ENCODE results near the gene MMAB. TPM values are rescaled to one million over a fixed set of nuclear protein-coding genes. Genes with fewer than 3 reads are reported as not detected.
A peak's percentile ranks its signal among the peaks of the same experiment; 100 is the strongest.

Gene MMAB
- total RNA-seq, 2 donors from 2014 or later, result 17.8 to 22.2 TPM

DNA sequence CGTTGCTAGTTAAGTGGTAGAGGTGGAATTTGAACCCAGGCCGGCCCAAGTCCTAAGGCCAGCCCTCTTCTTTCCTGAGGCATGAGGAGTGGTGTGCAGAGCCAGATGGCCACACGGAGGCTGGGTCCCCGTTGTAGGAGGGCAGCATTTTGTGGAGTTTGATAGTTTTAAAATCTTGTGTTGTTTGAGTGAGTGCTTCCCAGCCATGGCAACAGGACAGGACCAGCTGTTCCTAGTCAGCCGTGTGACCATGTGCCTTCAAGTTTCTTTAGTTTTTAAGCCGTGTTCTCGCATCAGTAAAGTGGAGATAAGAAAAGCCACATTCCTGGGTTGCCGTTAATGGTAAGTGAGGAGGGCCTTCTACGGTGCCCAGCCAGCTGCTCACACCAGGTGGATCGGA is 51.5 kb downstream of the MMAB start:
- no peaks in the 10 kb centered on the region for H3K4me1 Mint-ChIP-seq
- no peak overlapping the region for H3K27ac Mint-ChIP-seq
- no peak for ATAC-seq (replicated peaks)
- no peaks in the 10 kb centered on the region for H3K27me3 Mint-ChIP-seq
- peaks cover 85% of the 10 kb centered on the region for H3K36me3 Mint-ChIP-seq (ENCODE audit: low read depth)
- no peaks in the 10 kb centered on the region for H3K9me3 Mint-ChIP-seq
- no peak overlapping the region for H3K4me3 Mint-ChIP-seq

DNA sequence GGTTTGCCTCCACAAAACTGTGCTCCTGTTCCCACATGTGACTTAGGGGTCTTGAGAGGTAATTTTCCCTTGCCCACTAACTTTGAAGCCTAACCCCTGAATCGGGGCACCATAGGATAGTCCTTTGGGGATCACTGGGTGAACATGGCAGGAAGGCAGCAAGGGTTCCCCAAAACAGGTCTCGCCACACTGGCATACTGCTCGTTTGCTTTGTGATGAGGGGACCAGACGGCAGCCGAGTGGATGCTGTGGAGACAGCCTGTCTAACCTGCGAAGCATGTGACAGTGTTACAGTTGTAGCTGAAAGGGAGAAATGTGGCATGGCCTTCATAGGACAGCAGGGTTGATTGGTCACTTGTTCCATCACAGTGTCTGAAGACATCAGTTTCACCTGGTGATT is 53.5 kb downstream of the MMAB start:
- H3K9me3 Mint-ChIP-seq, result no peaks in the 10 kb centered on the region
- no peak overlapping the region for H3K4me3 Mint-ChIP-seq
- H3K36me3 Mint-ChIP-seq (ENCODE audit: low read depth), result peaks cover 82% of the 10 kb centered on the region
- H3K27ac Mint-ChIP-seq, result no peak overlapping the region
- ATAC-seq (replicated peaks), result no peak
- no peaks in the 10 kb centered on the region for H3K27me3 Mint-ChIP-seq
- no peaks in the 10 kb centered on the region for H3K4me1 Mint-ChIP-seq

DNA sequence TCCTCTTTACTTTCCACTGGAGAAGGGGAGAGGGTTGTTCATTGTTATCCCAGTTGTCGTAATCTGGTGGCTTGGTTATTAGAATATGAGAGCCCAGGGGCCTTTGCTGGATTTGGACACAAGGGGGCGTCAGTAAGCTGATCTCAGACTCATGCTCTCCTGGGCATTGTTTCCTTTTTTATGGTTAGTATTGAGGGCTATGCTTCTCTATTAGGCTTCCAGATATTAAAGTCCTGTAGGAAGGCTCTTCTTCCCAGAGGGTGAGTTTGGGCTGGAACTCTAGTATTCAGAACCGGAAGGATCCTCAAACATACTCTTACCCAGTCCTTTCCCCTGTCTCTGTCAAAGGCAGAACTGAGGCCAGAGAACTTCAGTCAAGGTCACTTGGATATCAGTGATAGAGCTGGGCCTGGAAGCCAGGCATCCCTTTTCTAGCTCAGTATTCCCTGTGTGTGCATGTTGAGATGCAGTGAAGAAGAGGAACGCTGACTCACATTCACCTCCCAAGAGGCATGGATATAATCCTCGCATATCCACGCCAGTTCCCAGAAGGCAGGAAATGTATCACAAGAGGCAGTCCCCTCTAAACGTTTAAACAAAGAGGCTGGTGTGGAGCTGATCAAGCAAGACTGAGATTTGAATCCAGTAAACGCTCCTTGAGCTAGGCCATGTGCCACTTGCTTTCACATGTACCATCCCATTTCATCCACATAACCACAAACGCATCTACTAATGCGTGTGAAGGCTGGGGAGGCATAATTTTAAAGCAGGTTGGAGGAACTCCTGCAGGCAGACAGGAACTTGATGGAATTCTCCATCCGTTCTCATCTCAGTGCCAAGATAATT is 54.3 kb downstream of the MMAB start:
- H3K9me3 Mint-ChIP-seq, result no peaks in the 10 kb centered on the region
- peaks cover 86% of the 10 kb centered on the region for H3K36me3 Mint-ChIP-seq (ENCODE audit: low read depth)
- H3K4me3 Mint-ChIP-seq, result no peak overlapping the region
- H3K27me3 Mint-ChIP-seq, result no peaks in the 10 kb centered on the region
- H3K27ac Mint-ChIP-seq, result no peak overlapping the region
- peak; percentile 40 for ATAC-seq (replicated peaks)
- H3K4me1 Mint-ChIP-seq, result no peaks in the 10 kb centered on the region

DNA sequence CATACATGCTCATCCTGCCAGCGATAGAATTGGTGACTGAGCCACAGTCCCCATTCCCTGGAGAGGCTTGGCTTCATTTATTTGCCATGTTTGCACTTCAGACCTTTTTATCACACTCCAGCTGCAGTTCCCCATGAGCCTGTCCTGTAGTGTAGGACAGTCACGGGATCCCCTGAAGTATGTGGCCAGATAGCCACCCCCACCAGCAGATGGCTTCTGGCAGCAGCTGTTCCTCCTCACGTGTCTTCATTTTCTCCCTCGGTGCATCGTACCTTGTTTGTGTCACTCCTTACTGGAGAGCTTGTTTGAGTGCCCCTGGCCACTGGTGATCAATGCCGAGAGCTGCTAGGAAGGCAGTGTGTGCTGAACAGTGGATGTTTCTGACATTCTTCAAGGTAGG is 55.7 kb downstream of the MMAB start:
- no peak for ATAC-seq (replicated peaks)
- H3K4me3 Mint-ChIP-seq, result no peak overlapping the region
- no peak overlapping the region for H3K27ac Mint-ChIP-seq

DNA sequence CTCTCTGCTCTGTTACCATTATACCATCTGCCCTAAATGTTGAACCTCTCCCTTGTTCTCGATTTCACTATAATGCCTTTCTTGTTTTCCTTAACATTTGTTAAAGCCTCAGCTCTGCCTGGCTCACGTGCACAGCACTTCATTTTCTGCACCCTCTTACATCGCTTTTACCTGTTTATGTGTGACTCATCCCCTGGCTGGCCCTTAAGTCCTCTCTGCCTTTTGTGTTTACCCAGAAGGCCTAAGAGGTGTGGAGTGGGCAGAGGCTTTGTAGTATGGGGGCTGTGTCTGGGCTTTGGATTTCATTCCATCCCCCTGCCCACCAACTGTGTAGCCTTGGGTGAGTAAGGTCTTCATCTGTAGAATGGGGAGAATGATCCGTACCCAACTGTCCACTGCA is 59.3 kb downstream of the MMAB start:
- H3K27me3 Mint-ChIP-seq, result no peaks in the 10 kb centered on the region
- no peak for ATAC-seq (replicated peaks)
- H3K4me1 Mint-ChIP-seq, result no peaks in the 10 kb centered on the region
- no peaks in the 10 kb centered on the region for H3K9me3 Mint-ChIP-seq
- peaks cover 92% of the 10 kb centered on the region for H3K36me3 Mint-ChIP-seq (ENCODE audit: low read depth)
- H3K4me3 Mint-ChIP-seq, result no peak overlapping the region
- H3K27ac Mint-ChIP-seq, result no peak overlapping the region

More for the DNA sequence above, 55.7 kb downstream of the MMAB start:
- no peaks in the 10 kb centered on the region for H3K4me1 Mint-ChIP-seq
- H3K9me3 Mint-ChIP-seq, result no peaks in the 10 kb centered on the region
- peaks cover 89% of the 10 kb centered on the region for H3K36me3 Mint-ChIP-seq (ENCODE audit: low read depth)
- H3K27me3 Mint-ChIP-seq, result no peaks in the 10 kb centered on the region

DNA sequence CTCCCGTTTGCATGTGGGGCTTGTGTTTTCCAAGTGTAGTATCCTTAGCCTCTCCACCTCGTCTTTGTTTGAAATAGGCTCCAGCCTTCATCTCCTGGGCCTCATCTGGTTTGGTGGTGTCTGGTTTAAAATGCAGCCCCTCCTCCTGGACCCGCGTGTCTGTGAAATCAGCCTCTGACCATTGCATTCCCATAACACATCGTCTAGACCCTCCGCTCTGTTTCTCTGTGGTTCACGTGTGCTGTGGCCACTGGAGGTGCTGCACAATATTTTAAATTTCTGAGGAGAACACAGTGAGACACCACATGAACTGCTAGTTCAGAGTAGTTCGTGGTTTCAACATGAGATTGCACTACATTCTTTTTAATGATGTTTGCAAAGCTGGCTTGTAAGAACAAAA is 60.3 kb downstream of the MMAB start:
- ATAC-seq (replicated peaks), result no peak
- Mint-ChIP-seq H3K36me3 (ENCODE audit: low read depth) (peaks cover 91% of the 10 kb centered on the region), H3K27ac (no peak overlapping the region), H3K4me3 (no peak overlapping the region), H3K4me1 (no peaks in the 10 kb centered on the region), H3K9me3 (no peaks in the 10 kb centered on the region), H3K27me3 (no peaks in the 10 kb centered on the region)

DNA sequence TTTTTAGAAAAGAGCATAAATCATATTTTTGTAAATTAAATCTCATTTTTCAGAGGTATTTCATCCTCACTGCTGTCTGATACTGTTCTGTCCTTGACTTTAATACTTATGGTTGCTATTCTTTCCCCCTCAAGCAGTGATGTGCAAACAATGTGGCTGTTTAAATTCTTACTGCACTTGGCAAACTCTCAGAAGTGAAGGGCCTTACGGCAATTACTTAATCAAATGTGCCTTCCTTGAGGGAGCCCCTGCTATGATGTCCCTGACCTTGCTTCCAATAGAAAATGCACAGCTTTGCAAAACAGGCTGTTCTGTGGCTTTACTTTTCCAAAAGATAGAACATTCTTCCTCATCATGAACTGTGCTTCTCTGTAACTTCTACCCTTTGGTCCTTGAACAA is 60.7 kb downstream of the MMAB start:
- no peak for ATAC-seq (replicated peaks)
- Mint-ChIP-seq H3K27ac (no peak overlapping the region), H3K27me3 (no peaks in the 10 kb centered on the region), H3K9me3 (no peaks in the 10 kb centered on the region), H3K4me1 (no peaks in the 10 kb centered on the region), H3K36me3 (ENCODE audit: low read depth) (peaks cover 91% of the 10 kb centered on the region), H3K4me3 (no peak overlapping the region)

DNA sequence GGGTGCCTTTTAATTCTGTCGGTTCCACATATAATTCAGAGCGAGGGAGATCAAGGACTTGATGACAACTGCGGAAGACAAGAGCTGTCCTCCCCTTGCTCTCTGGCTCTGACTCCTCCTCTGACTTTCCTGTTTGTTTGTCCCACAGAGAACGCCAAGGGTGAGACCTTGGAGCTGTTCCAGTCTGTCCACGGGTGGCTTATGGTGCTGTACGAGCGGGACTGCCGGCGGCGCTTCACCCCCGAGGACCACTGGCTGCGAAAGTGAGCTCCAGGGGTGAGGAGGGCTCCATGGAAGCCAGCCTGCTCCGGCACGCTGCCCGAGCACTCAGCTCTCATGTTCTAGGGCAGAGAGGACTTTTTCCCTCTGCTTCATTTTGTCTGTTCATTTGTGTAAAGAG is 63.1 kb downstream of the MMAB start:
- no peaks in the 10 kb centered on the region for H3K9me3 Mint-ChIP-seq
- H3K4me3 Mint-ChIP-seq, result no peak overlapping the region
- H3K27ac Mint-ChIP-seq, result no peak overlapping the region
- H3K36me3 Mint-ChIP-seq (ENCODE audit: low read depth), result peaks cover 91% of the 10 kb centered on the region
- H3K4me1 Mint-ChIP-seq, result no peaks in the 10 kb centered on the region
- H3K27me3 Mint-ChIP-seq, result no peaks in the 10 kb centered on the region
- ATAC-seq (replicated peaks), result no peak

DNA sequence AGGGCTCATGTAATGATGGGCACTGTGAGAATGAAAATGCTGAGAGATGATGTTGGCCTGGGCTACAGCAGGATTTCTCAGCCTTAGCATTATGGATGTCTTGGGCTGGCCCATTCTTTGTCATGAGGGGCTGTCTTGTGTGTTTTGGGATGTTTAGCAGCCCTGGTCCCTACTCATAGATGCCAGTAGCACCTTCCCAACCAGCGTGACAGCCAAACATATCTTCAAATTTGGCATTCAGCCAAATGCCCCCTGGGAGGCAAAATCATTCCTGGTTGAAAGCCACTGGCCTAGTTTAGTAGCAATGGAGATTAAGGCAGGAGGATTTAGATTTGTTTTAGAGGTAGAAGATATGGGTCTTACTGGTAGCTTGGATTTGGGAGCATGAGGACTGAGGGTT is 69.2 kb downstream of the MMAB start:
- H3K9me3 Mint-ChIP-seq, result no peaks in the 10 kb centered on the region
- no peaks in the 10 kb centered on the region for H3K4me1 Mint-ChIP-seq
- ATAC-seq (replicated peaks), result no peak
- peak overlapping the region; percentile 11 for H3K27ac Mint-ChIP-seq
- peaks cover 97% of the 10 kb centered on the region for H3K36me3 Mint-ChIP-seq (ENCODE audit: low read depth)
- H3K4me3 Mint-ChIP-seq, result no peak overlapping the region
- no peaks in the 10 kb centered on the region for H3K27me3 Mint-ChIP-seq

Other genes starting within 250 kb of the MMAB start
- not detected for gene MYO1H, start 225.6 kb downstream of the MMAB start, total RNA-seq
- gene KCTD10, start 96.2 kb downstream of the MMAB start, total RNA-seq, result 10 to 100 TPM; 50.8 to 70.6 TPM
- gene UBE3B, start 95.9 kb downstream of the MMAB start, total RNA-seq, result 10 to 100 TPM; 36.4 to 42.3 TPM
- gene MVK, start 290 bp upstream of the MMAB start, total RNA-seq, result 10 to 100 TPM; 10.7 to 15.6 TPM
- under 1 TPM; 0.11 to 0.63 TPM for gene FAM222A, start 140.3 kb upstream of the MMAB start, total RNA-seq

Measured in activated T-helper 17 cell treated with anti-CD3 and anti-CD28 coated beads, Interleukin-2, amount 50 U/mL, for 72 hours (primary cell).